ENCODE results near the gene IGF2BP2.

GRCh38 chr3:185778821-185779220 is 46.0 kb downstream of the IGF2BP2 start:
- no peak for TF ChIP-seq CTCF (conservative IDR thresholded peaks at IDR 0.05 in 1 of 2, IDR thresholded peaks at IDR 0.05 in 1 of 2; ENCODE audit: extremely low read depth in 1 of 2, insufficient read depth in 1 of 2, low read depth in 1 of 2, low read length in 2 of 2)
- TF ChIP-seq EZH2 (IDR thresholded peaks at IDR 0.05; ENCODE audit: borderline replicate concordance, low read length): no peak

All from mammary epithelial cell (primary cell).